ENCODE results near the gene PCOLCE2.

DNA sequence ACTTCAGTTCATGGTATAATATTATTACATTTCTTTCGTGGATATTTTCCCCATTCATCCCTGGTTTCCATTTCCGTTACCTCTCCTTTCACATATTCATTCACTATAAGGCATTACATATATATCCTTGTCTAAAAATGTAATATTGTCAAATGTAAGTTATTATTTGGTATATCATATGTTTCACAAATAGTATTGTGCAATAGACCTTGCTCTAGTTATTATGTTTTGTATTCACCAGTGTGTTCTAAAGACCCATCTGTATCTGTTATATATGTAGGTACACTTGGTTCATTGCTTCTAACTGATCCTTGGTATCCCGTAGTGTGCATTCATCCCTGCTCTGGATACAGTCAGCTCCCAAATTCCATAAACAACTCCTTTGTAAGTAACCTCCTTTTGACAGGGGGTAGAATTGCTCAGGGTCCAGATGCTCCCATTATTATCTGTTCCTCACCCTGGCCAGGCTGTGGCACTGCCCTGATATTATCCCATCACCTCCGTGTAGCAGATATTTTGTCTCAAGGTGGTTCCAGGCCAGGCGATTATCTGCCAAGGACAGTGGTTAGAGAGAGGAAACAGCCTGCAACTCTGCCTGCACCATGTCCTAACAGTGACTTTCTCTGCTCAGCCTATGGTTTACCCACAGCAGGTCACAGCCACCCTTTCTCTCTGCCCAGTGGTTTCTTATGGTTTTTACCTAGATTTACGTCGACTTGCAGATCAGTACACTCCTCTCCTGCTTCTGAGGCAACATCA lies 45.4 kb upstream of the PCOLCE2 start:
- TF ChIP-seq, protein P1, sequence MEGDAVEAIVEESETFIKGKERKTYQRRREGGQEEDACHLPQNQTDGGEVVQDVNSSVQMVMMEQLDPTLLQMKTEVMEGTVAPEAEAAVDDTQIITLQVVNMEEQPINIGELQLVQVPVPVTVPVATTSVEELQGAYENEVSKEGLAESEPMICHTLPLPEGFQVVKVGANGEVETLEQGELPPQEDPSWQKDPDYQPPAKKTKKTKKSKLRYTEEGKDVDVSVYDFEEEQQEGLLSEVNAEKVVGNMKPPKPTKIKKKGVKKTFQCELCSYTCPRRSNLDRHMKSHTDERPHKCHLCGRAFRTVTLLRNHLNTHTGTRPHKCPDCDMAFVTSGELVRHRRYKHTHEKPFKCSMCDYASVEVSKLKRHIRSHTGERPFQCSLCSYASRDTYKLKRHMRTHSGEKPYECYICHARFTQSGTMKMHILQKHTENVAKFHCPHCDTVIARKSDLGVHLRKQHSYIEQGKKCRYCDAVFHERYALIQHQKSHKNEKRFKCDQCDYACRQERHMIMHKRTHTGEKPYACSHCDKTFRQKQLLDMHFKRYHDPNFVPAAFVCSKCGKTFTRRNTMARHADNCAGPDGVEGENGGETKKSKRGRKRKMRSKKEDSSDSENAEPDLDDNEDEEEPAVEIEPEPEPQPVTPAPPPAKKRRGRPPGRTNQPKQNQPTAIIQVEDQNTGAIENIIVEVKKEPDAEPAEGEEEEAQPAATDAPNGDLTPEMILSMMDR (IDR thresholded peaks at IDR 0.05; ENCODE audit: borderline replicate concordance, extremely low read depth, low read length, poor library complexity, severe bottlenecking), result no peak
- TF ChIP-seq EZH2 (IDR thresholded peaks at IDR 0.05; ENCODE audit: borderline replicate concordance, low read depth, low read length, severe bottlenecking), result no peak
